Psoas muscle (tissue), 8 donors: Measurements from ENCODE around the gene SNUPN. TPM values are rescaled to one million over a fixed set of nuclear protein-coding genes. Genes with fewer than 3 reads are reported as not detected.
A peak's percentile ranks its signal among the peaks of the same experiment; 100 is the strongest.

Experiments
- ATAC-seq, 4 donors: fragments of 200-7000 bp; cut with Tn5 transposase; one replicate each; pipeline ENCODE4 v1.9.1; 2020; ENCODE audit warnings: moderate library complexity in 3 of 4, mild to moderate bottlenecking in 2 of 4
- DNase-seq, 2 donors: peaks; one replicate each; pipeline ENCODE4 v3.0.0-alpha.2; 2020
- H3K27ac ChIP-seq: fragments of 200-600 bp; one replicate; pipeline ENCODE4 v1.8.0; 2022
- H3K27me3 ChIP-seq, 3 donors: fragments of 200-600 bp in 1 of 3; one replicate each; pipeline versions ENCODE4 v1.6.1 to v1.8.0; 2013 to 2022; ENCODE audit warnings: low read length in 2 of 3, mild to moderate bottlenecking in 2 of 3, moderate library complexity in 1 of 3; ENCODE audit not compliant: insufficient read depth in 3 of 3
- H3K36me3 ChIP-seq, 2 donors: fragments of 200-600 bp in 1 of 2; one replicate each; pipeline versions ENCODE4 v1.6.1 to v1.8.0; 2013 to 2022; ENCODE audit warnings: low read depth in 1 of 2, mild to moderate bottlenecking in 1 of 2, moderate library complexity in 1 of 2; ENCODE audit not compliant: insufficient read depth in 1 of 2
- H3K4me1 ChIP-seq: fragments of 200-600 bp; one replicate; pipeline ENCODE4 v1.8.0; 2022
- H3K4me3 ChIP-seq: fragments of 200-600 bp; one replicate; pipeline ENCODE4 v1.8.0; 2022; ENCODE audit warnings: mild to moderate bottlenecking
- H3K9me3 ChIP-seq: fragments of 200-600 bp; one replicate; pipeline ENCODE4 v1.8.0; 2022
- WGBS, 3 donors: extraction: QIAGEN DNeasy Blood & Tissue Kit; methylation state at CpG; one replicate each; pipeline versions ENCODE4 v1.1.6 to v1.1.7; 2013; 5-methylcytosine and 5-hydroxymethylcytosine counted together
- intact Hi-C, 2 donors: fragments of 100-400 bp; cut with DNase I; formaldehyde crosslinking; loops; one replicate each; pipeline versions ENCODE4 v1.11.0 to v1.14.2; 2022
- polyA plus RNA-seq, 3 donors: library from polyadenylated mRNA; stranded (reverse); fragments of 200-250 nt; gene quantifications; one replicate each; pipeline ENCODE4 v1.2.3, GENCODE V29; 2013
- total RNA-seq, 4 donors: library from RNA; stranded (reverse); fragmentation: NEBNext Ultra II Directional in 2 of 4; extraction: Animal tissue kit (Norgen Biotek cat#: 25700) in 2 of 4; gene quantifications; one replicate each; pipeline versions ENCODE4 v1.2.1 to v1.2.4, GENCODE V29; 2021 to 2023
- TF ChIP-seq, protein P1 (sequence below): fragments of 200-600 bp; IDR thresholded peaks from one replicate; pipeline ENCODE4 v1.8.0; 2022; ENCODE audit warnings: antibody characterized with exemption
- donor health status: healthy with polysubstance abuse.
- donor health status: DM: no; HTN: no; CAD: no; lungs with moderate emphysema.
- donor health status: Bipolar disorder and iron deficiency.
- donor health status: healthy.
- donor health status: DM: yes; HTN: yes; CAD: no.
- donor health status: DM: no; HTN: no; CAD: no.
- donor health status: DM: no; HTN: no; CAD: no.
- donor health status: DM: yes; HTN: yes; CAD: no.

The SNUPN gene
- total and polyA plus RNA-seq, 7 donors = 17.1 to 40.9 (median 21.9) TPM

GRCh38 chr15:75578948-75579920 lies 46.3 kb downstream of the SNUPN start, which contains the start of gene PTPN9:
PTPN9 (minus strand) TSS chr15:75579315; CDS start chr15:75578776, 539 bp downstream.
- DNase-seq (peak; percentile 81 to 90), ATAC-seq (peak; percentile 86 to 94 (median 90))
- intact Hi-C loops = loop anchor here in 1 of 2 donors (2.0 kb wide), 1 partner anchor 124 kb away; no protein-coding TSS in a partner anchor
- H3K9me3 ChIP-seq = no peaks in the 10 kb centered on the region
- H3K36me3 ChIP-seq = no peaks in the 10 kb centered on the region
- TF ChIP-seq, protein P1, sequence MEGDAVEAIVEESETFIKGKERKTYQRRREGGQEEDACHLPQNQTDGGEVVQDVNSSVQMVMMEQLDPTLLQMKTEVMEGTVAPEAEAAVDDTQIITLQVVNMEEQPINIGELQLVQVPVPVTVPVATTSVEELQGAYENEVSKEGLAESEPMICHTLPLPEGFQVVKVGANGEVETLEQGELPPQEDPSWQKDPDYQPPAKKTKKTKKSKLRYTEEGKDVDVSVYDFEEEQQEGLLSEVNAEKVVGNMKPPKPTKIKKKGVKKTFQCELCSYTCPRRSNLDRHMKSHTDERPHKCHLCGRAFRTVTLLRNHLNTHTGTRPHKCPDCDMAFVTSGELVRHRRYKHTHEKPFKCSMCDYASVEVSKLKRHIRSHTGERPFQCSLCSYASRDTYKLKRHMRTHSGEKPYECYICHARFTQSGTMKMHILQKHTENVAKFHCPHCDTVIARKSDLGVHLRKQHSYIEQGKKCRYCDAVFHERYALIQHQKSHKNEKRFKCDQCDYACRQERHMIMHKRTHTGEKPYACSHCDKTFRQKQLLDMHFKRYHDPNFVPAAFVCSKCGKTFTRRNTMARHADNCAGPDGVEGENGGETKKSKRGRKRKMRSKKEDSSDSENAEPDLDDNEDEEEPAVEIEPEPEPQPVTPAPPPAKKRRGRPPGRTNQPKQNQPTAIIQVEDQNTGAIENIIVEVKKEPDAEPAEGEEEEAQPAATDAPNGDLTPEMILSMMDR = peak; percentile 41
- peaks cover 15% of the 10 kb centered on the region for H3K4me1 ChIP-seq
- no peaks in the 10 kb centered on the region for H3K27me3 ChIP-seq
- H3K27ac ChIP-seq = peak within 1 kb of the TSS; percentile 84
- 0 to 1% (median 1%) methylated on average over 40 to 78 of the region's 78 CpGs for WGBS, 3 donors
- peak within 1 kb of the TSS; percentile 98 for H3K4me3 ChIP-seq

GRCh38 chr15:75578173-75578947 lies 47.2 kb downstream of the SNUPN start:
- DNase-seq (peak; percentile 25 to 57), ATAC-seq (peak; percentile 49 to 76 (median 70))
- H3K36me3 ChIP-seq = no peaks in the 10 kb centered on the region
- peak overlapping the region; percentile 84 for H3K27ac ChIP-seq
- no peaks in the 10 kb centered on the region for H3K9me3 ChIP-seq
- H3K4me1 ChIP-seq = peaks cover 15% of the 10 kb centered on the region
- WGBS, 3 donors = 0 to 1% (median 0%) methylated on average over 40 to 77 of the region's 77 CpGs
- no peaks in the 10 kb centered on the region for H3K27me3 ChIP-seq
- TF ChIP-seq, protein P1 = no peak
- intact Hi-C loops = loop anchor here in 1 of 2 donors (2.0 kb wide), 1 partner anchor 124 kb away; no protein-coding TSS in a partner anchor
- H3K4me3 ChIP-seq = peak overlapping the region; percentile 98

DNA sequence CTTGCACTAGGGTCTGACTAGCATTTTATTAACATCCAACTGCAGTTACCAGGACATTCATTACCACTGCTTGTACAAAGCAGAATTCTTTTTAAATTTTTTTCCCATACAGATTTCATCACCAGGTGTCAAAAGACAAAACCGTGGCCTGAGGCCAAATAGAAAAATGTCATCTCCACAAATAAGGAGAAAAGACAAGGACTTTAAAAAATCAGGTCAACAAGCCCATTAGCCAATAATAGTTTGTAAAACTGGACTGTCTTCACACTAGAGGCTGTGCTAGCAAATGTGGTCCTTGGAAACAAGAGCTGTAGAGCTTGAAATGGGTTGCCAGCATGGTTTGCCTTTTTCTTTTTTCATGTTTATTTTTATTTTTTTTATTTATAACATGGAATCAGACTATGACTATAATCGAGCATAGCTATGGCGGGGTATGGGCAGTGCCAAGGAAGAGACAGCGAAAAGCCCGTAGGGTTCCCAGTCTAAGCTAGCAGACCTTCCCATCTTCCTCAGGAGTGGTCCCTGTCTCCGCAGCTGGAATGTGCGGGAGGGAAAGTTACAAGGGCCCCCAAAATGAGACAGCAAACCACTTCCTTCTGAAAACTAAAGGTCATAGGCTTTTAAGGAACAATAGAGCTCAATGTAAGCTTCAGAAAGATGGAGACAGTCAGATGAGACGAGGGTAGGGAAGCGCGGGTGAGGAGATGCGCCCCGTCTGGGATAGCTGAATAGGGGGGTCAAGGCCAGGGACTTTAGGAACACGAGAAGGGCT lies 47.9 kb downstream of the SNUPN start:
- Histone ChIP-seq H3K4me3 (peak overlapping the region; percentile 98), H3K4me1 (peaks cover 15% of the 10 kb centered on the region)
- WGBS, 3 donors = 8 to 17% (median 10%) methylated on average over 13 of the region's 13 CpGs

More for the DNA sequence above, 47.9 kb downstream of the SNUPN start:
- no peak for ATAC-seq
- intact Hi-C loops = loop anchor here in 1 of 2 donors (2.0 kb wide), 1 partner anchor 123 kb away; no protein-coding TSS in a partner anchor
- Histone ChIP-seq H3K36me3 (no peaks in the 10 kb centered on the region), H3K27ac (peak overlapping the region; percentile 84), H3K9me3 (no peaks in the 10 kb centered on the region), H3K27me3 (no peaks in the 10 kb centered on the region)
- DNase-seq = no peak
- TF ChIP-seq, protein P1 = no peak
